Stomach (tissue), 9 donors: ENCODE measurements around the gene RPL13. TPM values are rescaled to one million over a fixed set of nuclear protein-coding genes. Genes with fewer than 3 reads are reported as not detected.

Experiments
- DNase-seq, 2 donors: peaks; one replicate each; pipeline versions ENCODE4 v3.0.0 to v3.0.0-alpha.2; 2013 to 2019
- H3K27ac ChIP-seq, 5 donors: fragments of 200-600 bp in 4 of 5; sonication (generic) in 4 of 5; one replicate each; pipeline ENCODE4 v1.5.1; 2013 to 2019; ENCODE audit warnings: mild to moderate bottlenecking in 1 of 5, moderate library complexity in 1 of 5
- H3K27me3 ChIP-seq, 3 donors: fragments of 200-600 bp; sonication (generic); one replicate each; pipeline ENCODE4 v1.5.1; 2017 to 2019; ENCODE audit warnings: mixed run types in 1 of 3
- H3K36me3 ChIP-seq, 4 donors: fragments of 200-600 bp; sonication (generic); 1 replicate in 3 of 4; 2 replicates in 1 of 4; pipeline ENCODE4 v1.5.1; 2016 to 2019
- H3K4me1 ChIP-seq, 4 donors: fragments of 200-600 bp; sonication (generic); one replicate each; pipeline ENCODE4 v1.5.1; 2016 to 2019
- H3K4me3 ChIP-seq, 4 donors: fragments of 200-600 bp; sonication (generic) in 3 of 4; one replicate each; pipeline ENCODE4 v1.5.1; 2016 to 2019; ENCODE audit warnings: mild to moderate bottlenecking in 1 of 4
- H3K9me3 ChIP-seq, 4 donors: fragments of 200-600 bp; sonication (generic); one replicate each; pipeline ENCODE4 v1.5.1; 2016 to 2019
- EP300 ChIP-seq: sonication (generic); formaldehyde crosslinking; IDR thresholded peaks from one replicate; pipeline ENCODE4 v1.6.1; 2017; ENCODE audit warnings: antibody characterized with exemption
- POLR2A ChIP-seq, 4 donors: fragments of 450-650 bp; IDR thresholded peaks; one replicate each; pipeline ENCODE4 v1.6.1; 2016; ENCODE audit warnings: antibody characterized with exemption in 4 of 4, control low read depth in 2 of 4, mild to moderate bottlenecking in 1 of 4, moderate library complexity in 1 of 4
- POLR2AphosphoS5 ChIP-seq, 3 donors: sonication (generic); formaldehyde crosslinking; IDR thresholded peaks; one replicate each; pipeline ENCODE4 v1.6.1; 2016; ENCODE audit warnings: antibody characterized with exemption in 3 of 3
- WGBS, 5 donors: extraction: QIAGEN DNeasy Blood & Tissue Kit in 3 of 5; methylation state at CpG; one replicate each; pipeline versions ENCODE4 v1.1.5 to v1.1.7; 2013 to 2018; 5-methylcytosine and 5-hydroxymethylcytosine counted together
- intact Hi-C: fragments of 100-400 bp; cut with DNase I; formaldehyde crosslinking; loops from one replicate; pipeline ENCODE4 v1.15.1; 2023; ENCODE audit warnings: low total_unique reads
- polyA plus RNA-seq, 3 donors: library from polyadenylated mRNA; stranded (reverse); fragments of 200-250 nt; gene quantifications; one replicate each; pipeline ENCODE4 v1.2.3, GENCODE V29; 2013
- total RNA-seq, 5 donors: library from RNA; depleted of rRNA; stranded (reverse); fragments of >200 nt; gene quantifications; one replicate each; pipeline versions ENCODE4 v1.1.0 to v1.2.3, GENCODE V29; 2014 to 2016
- TF ChIP-seq, protein P1 (sequence below), 7 experiments: fragments of 450-650 bp in 4 of 7; fragments of 200-600 bp in 3 of 7; sonication (generic) in 3 of 7; IDR thresholded peaks; one replicate each; pipeline ENCODE4 v1.5.1; 2016 to 2019; ENCODE audit warnings: antibody characterized with exemption in 7 of 7, control low read depth in 2 of 7, mild to moderate bottlenecking in 1 of 7
- donor health status: healthy with polysubstance abuse.
- donor health status: Bipolar disorder and iron deficiency.
- donor health status: healthy.

RPL13 gene
- total and polyA plus RNA-seq, 8 donors: 2,053 to 10,054 (median 4,321) TPM

DNA sequence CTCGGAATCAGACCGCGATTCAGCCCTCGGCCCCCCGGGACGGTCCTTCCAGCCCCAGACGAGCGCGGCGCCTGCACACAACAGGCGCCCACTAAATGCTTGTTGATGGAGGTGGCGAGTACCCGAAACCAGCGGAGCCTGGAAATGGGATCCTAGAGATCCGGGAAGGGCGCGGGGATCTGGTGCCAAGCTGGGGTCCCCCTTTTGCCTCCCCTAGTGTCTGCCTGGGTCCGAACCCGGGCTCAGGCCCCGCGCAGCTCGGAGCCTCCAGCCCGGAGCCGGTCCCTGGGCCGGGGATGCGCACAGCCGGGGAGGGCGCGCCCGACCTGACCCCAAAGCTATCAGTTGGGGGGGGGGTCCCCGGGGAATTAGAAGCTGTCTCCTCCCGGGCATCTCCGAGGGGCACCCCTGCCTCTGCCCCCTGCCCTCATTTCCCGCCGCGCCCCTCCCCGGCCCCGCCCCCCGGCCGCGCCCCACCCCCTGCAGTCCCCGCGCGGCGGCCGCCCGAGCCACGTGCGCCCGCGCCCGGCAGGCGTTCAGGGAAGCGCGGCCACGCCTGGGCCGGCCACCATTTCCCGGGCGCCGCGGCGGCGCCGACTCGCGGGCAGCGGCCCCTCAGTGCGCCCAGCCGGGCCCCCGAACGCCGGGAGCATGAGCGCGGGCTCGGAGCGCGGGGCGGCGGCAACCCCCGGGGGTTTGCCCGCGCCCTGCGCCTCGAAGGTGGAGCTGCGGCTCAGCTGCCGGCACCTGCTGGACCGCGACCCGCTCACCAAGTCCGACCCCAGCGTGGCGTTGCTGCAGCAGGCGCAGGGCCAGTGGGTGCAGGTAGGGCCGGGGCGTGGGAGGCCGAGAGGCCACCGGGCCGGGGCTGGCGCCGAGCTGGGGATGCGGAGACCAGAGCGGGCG, 15.0 kb downstream of the RPL13 start, which contains the start of gene CPNE7:
CPNE7 (plus strand) TSS at position 512 of the 906 bp plus-strand sequence; CDS start at position 652, 140 bp downstream.
- intact Hi-C loops: loop anchor here (10.0 kb wide), 1 partner anchor 69 kb away; no protein-coding TSS in a partner anchor
- Histone ChIP-seq H3K4me1 (peaks cover 20 to 31% (median 25%) of the 10 kb centered on the region in 4 donors), H3K4me3 (peak within 1 kb of the TSS; percentile 29 to 47 (median 30)), H3K9me3 (no peaks in the 10 kb centered on the region), H3K27ac (no peak within 1 kb of the TSS), H3K27me3 (peaks cover 18 to 76% (median 34%) of the 10 kb centered on the region in 3 donors), H3K36me3 (no peaks in the 10 kb centered on the region)
- TF ChIP-seq EP300: no peak
- TF ChIP-seq, protein P1, sequence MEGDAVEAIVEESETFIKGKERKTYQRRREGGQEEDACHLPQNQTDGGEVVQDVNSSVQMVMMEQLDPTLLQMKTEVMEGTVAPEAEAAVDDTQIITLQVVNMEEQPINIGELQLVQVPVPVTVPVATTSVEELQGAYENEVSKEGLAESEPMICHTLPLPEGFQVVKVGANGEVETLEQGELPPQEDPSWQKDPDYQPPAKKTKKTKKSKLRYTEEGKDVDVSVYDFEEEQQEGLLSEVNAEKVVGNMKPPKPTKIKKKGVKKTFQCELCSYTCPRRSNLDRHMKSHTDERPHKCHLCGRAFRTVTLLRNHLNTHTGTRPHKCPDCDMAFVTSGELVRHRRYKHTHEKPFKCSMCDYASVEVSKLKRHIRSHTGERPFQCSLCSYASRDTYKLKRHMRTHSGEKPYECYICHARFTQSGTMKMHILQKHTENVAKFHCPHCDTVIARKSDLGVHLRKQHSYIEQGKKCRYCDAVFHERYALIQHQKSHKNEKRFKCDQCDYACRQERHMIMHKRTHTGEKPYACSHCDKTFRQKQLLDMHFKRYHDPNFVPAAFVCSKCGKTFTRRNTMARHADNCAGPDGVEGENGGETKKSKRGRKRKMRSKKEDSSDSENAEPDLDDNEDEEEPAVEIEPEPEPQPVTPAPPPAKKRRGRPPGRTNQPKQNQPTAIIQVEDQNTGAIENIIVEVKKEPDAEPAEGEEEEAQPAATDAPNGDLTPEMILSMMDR (IDR thresholded peaks at IDR 0.05): no peak
- no peak for TF ChIP-seq POLR2AphosphoS5 (IDR thresholded peaks at IDR 0.05)
- TF ChIP-seq POLR2A (IDR thresholded peaks at IDR 0.05): no peak
- 0 to 2% (median 2%) methylated on average over 31 to 102 of the region's 103 CpGs for WGBS, 5 donors
- peak in 1 of 2 donors; percentile 45 for DNase-seq

DNA sequence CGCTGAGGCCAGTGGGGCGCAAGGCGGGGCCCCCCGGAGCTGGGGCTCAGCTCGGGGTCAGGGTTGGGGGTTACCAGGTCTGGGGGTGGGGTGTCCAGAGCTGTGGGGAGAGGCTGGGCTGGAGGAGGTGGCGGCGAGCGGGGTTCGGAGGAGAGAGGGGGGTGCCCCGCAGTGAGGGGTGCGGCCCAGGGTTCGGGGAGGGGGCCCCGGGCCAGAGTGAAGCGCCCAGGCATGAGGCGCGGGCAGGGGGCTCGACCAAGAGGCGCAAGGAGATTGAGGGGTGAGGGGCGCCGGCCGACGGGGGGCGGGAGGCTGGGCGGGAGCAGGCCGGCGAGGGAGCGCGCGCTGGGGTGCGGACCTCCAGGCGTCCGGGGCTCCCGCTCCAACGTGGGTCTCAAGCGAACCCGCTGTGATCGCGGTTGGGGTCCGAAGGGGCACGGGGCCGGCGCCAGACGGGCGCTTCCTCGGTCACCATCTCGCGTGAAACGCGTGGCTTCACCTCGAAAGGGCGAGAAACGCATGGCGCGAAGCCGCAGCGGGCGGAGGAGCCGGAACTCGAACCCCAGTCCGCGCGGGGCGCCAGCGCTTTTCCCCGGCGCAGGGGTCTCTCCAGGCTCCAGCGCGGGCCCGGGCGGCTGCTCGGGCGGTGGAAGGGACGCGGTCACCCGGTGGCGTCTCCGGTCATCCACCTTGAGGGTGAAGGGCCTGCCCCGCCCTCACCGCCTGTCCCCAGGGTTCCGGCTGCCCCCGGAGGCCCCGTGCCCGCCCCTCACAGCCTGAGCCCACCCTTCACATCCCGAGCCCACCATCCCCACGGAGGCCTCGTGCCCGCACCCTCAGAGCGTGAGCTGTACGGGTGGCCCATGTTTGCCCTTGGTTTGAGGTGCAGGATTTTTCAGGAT, 15.9 kb downstream of the RPL13 start:
- intact Hi-C loops: loop anchor here (10.0 kb wide), 1 partner anchor 68 kb away; no protein-coding TSS in a partner anchor
- Histone ChIP-seq H3K4me3 (peak overlapping the region in 3 of 4 donors; percentile 30 to 47 (median 31)), H3K4me1 (peaks cover 20 to 33% (median 27%) of the 10 kb centered on the region in 4 donors), H3K9me3 (no peaks in the 10 kb centered on the region), H3K27ac (no peak overlapping the region), H3K36me3 (no peaks in the 10 kb centered on the region), H3K27me3 (peaks cover 18 to 69% (median 33%) of the 10 kb centered on the region in 3 donors)
- TF ChIP-seq, protein P1 (IDR thresholded peaks at IDR 0.05): no peak
- TF ChIP-seq EP300 (no peak), POLR2AphosphoS5 (IDR thresholded peaks at IDR 0.05) (no peak), POLR2A (IDR thresholded peaks at IDR 0.05) (no peak)
- DNase-seq: no peak
- 16 to 26% (median 25%) methylated on average over 45 to 89 of the region's 89 CpGs for WGBS, 5 donors

DNA sequence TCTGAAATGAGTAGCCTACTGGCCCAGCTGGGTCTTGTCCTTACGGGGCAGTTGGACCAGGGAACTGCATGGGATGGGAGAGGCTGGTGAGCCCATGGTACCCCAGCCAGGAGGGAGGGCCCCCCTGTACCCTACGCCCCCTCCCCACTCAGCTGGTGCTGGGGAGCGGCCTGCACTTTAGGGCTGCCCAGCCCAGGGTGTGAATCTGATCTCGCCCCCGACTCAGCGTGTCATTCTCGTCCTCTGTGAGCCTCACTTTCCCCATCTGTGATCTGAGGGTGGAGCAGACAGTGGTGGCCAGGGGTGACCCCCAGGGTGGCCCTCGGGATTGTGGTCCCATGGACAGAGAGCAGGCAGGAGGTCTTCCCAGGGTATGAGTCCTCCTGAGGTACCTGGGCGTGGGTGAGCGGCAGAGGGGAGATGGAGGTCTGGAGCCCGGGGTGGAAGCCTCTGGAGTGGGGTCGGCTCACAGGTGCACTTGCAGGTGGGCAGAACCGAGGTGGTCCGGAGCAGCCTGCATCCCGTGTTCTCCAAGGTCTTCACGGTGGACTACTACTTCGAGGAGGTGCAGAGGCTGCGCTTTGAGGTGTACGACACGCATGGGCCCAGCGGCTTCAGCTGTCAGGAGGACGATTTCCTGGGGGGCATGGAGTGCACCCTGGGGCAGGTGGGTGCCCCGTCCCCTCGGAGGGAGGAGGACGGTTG, 16.7 kb downstream of the RPL13 start:
- H3K36me3 ChIP-seq: no peaks in the 10 kb centered on the region
- H3K4me3 ChIP-seq: no peak overlapping the region
- H3K27ac ChIP-seq: no peak overlapping the region
- 85 to 91% (median 88%) methylated on average over 15 to 25 of the region's 25 CpGs for WGBS, 5 donors
- intact Hi-C loops: loop anchor here (10.0 kb wide), 1 partner anchor 68 kb away; no protein-coding TSS in a partner anchor
- DNase-seq: no peak
- H3K9me3 ChIP-seq: no peaks in the 10 kb centered on the region
- peaks cover 26 to 36% (median 33%) of the 10 kb centered on the region in 4 donors for H3K4me1 ChIP-seq
- TF ChIP-seq, protein P1 (IDR thresholded peaks at IDR 0.05): no peak
- TF ChIP-seq POLR2A (IDR thresholded peaks at IDR 0.05) (no peak), EP300 (no peak), POLR2AphosphoS5 (IDR thresholded peaks at IDR 0.05) (no peak)
- H3K27me3 ChIP-seq: peaks cover 18 to 62% (median 33%) of the 10 kb centered on the region in 3 donors
